Gastroesophageal sphincter (tissue), 4 donors: Measurements from ENCODE around the gene C1orf21. TPM values are rescaled to one million over a fixed set of nuclear protein-coding genes. Genes with fewer than 3 reads are reported as not detected.

Experiments used
- ATAC-seq: fragments of 150-250 bp; one replicate; pipeline ENCODE4 v1.9.1; 2016; ENCODE audit warnings: mild to moderate bottlenecking, moderate library complexity
- H3K27ac ChIP-seq, 4 donors: fragments of 200-600 bp; sonication (generic) in 3 of 4; 1 replicate in 3 of 4; 2 replicates in 1 of 4; pipeline ENCODE4 v1.5.1; 2016 to 2019
- H3K27me3 ChIP-seq: fragments of 200-600 bp; sonication (generic); one replicate; pipeline ENCODE4 v1.5.1; 2019
- H3K36me3 ChIP-seq, 2 donors: fragments of 200-600 bp; sonication (generic); one replicate each; pipeline ENCODE4 v1.5.1; 2019; ENCODE audit warnings: control low read depth in 1 of 2
- H3K4me1 ChIP-seq, 3 donors: fragments of 200-600 bp; sonication (generic); 1 replicate in 2 of 3; 2 replicates in 1 of 3; pipeline ENCODE4 v1.5.1; 2016 to 2019; ENCODE audit warnings: control low read depth in 2 of 3
- H3K4me3 ChIP-seq, 2 donors: fragments of 200-600 bp; sonication (generic); one replicate each; pipeline ENCODE4 v1.5.1; 2019; ENCODE audit warnings: mild to moderate bottlenecking in 1 of 2, moderate library complexity in 1 of 2
- H3K9me3 ChIP-seq, 3 donors: fragments of 200-600 bp; sonication (generic); one replicate each; pipeline ENCODE4 v1.5.1; 2017 to 2019; ENCODE audit warnings: control low read depth in 2 of 3
- EP300 ChIP-seq: sonication (generic); formaldehyde crosslinking; IDR thresholded peaks from one replicate; pipeline ENCODE4 v1.6.1; 2017; ENCODE audit warnings: antibody characterized with exemption, mild to moderate bottlenecking
- POLR2A ChIP-seq, 2 donors: fragments of 450-650 bp; IDR thresholded peaks; one replicate each; pipeline ENCODE4 v1.6.1; 2017; ENCODE audit warnings: antibody characterized with exemption in 2 of 2, mild to moderate bottlenecking in 2 of 2, moderate library complexity in 1 of 2
- POLR2AphosphoS5 ChIP-seq: sonication (generic); formaldehyde crosslinking; IDR thresholded peaks from one replicate; pipeline ENCODE4 v1.6.1; 2017; ENCODE audit warnings: antibody characterized with exemption
- whole genome bisulfite sequencing, 2 donors: methylation state at CpG; one replicate each; pipeline ENCODE4 v1.1.5; 2018; ENCODE audit warnings: low coverage in 1 of 2; 5-methylcytosine and 5-hydroxymethylcytosine counted together
- total RNA-seq, 4 donors: library from RNA; depleted of rRNA; stranded (reverse); fragments of >200 nt; gene quantifications; one replicate each; pipeline ENCODE4 v1.1.0, GENCODE V29; 2016
- TF ChIP-seq, protein P1 (sequence below), 4 experiments: fragments of 200-600 bp in 2 of 4; fragments of 450-650 bp in 2 of 4; sonication (generic) in 1 of 4; IDR thresholded peaks; one replicate each; pipeline ENCODE4 v1.5.1; 2017 to 2019; ENCODE audit warnings: antibody characterized with exemption in 4 of 4, mild to moderate bottlenecking in 2 of 4, moderate library complexity in 2 of 4

Gene C1orf21
- total RNA-seq, 4 donors from 2014 or later = 81.4 to 167 (median 121) TPM

DNA sequence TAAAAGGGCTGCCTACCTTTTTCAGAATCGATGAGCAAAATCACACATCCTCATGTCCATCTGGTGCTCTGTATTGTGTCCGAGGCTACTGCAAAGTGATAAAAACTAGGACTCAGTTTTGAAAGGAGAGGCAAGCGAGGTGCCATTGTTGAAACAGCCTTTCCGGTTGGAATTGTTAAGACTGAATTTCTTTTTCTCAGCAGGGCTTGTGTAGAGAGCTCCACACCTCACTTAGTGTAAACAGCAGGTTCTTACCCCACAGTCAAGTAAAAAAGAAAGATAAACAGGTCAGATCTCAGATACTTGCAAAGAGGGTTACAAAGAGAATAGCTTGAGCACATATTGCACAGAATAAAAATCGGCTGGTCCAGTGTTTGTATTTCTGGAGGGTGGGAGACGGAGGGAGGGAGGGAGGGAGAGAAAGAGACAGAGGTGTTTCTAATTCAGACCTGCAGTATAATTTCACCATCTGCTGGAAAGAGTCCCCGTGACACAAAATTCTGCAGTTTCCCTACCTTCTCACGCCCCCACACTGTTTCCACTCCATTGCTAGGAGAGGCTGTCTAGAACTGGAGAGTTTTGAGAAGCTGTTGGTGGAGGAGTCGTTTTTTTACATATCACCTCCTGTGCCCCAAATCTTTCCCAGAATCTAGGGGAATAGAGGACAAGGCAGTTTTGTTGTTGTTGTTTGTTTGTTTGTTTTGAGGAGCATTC, 285.3 kb downstream of the C1orf21 start:
- no peak for ATAC-seq
- 64 to 86% methylated on average over 4 to 8 of the region's 9 CpGs for WGBS, 2 donors
- H3K4me3 ChIP-seq = no peak overlapping the region

DNA sequence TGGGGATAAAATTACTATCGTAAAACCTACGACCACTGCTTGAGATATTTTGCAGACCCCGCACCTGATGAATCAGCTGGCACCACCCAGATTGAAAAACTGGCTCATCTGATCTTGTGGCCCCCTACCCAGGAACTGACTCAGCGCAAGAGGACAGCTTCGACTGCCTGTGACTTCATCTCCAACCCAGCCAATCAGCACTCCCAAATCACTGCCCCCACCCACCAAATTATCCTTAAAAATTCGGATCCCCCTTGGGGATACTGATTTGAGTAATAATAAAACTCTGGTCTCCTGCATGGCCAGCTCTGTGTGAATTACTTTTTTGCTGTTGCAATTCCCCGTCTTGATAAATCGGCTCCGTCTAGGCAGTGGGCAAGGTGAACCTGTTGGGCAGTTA, 286.5 kb downstream of the C1orf21 start:
- ATAC-seq = no peak
- H3K4me1 ChIP-seq = no peaks in the 10 kb centered on the region
- 73 to 84% methylated on average over 5 to 9 of the region's 9 CpGs for WGBS, 2 donors
- H3K27ac ChIP-seq = no peak overlapping the region
- no peak overlapping the region for H3K4me3 ChIP-seq
- TF ChIP-seq EP300 (no peak), POLR2AphosphoS5 (no peak), POLR2A (IDR thresholded peaks at IDR 0.05) (no peak)
- TF ChIP-seq, protein P1, sequence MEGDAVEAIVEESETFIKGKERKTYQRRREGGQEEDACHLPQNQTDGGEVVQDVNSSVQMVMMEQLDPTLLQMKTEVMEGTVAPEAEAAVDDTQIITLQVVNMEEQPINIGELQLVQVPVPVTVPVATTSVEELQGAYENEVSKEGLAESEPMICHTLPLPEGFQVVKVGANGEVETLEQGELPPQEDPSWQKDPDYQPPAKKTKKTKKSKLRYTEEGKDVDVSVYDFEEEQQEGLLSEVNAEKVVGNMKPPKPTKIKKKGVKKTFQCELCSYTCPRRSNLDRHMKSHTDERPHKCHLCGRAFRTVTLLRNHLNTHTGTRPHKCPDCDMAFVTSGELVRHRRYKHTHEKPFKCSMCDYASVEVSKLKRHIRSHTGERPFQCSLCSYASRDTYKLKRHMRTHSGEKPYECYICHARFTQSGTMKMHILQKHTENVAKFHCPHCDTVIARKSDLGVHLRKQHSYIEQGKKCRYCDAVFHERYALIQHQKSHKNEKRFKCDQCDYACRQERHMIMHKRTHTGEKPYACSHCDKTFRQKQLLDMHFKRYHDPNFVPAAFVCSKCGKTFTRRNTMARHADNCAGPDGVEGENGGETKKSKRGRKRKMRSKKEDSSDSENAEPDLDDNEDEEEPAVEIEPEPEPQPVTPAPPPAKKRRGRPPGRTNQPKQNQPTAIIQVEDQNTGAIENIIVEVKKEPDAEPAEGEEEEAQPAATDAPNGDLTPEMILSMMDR (IDR thresholded peaks at IDR 0.05) = no peak
- no peaks in the 10 kb centered on the region for H3K36me3 ChIP-seq
- H3K27me3 ChIP-seq = no peaks in the 10 kb centered on the region
- H3K9me3 ChIP-seq = no peaks in the 10 kb centered on the region

More for the DNA sequence above, 285.3 kb downstream of the C1orf21 start:
- TF ChIP-seq POLR2AphosphoS5 = no peak
- TF ChIP-seq, protein P1 (IDR thresholded peaks at IDR 0.05) = no peak
- TF ChIP-seq EP300 = no peak
- TF ChIP-seq POLR2A (IDR thresholded peaks at IDR 0.05) = no peak
- no peaks in the 10 kb centered on the region for H3K4me1 ChIP-seq
- no peaks in the 10 kb centered on the region for H3K9me3 ChIP-seq
- H3K27ac ChIP-seq = no peak overlapping the region
- no peaks in the 10 kb centered on the region for H3K36me3 ChIP-seq
- no peaks in the 10 kb centered on the region for H3K27me3 ChIP-seq

DNA sequence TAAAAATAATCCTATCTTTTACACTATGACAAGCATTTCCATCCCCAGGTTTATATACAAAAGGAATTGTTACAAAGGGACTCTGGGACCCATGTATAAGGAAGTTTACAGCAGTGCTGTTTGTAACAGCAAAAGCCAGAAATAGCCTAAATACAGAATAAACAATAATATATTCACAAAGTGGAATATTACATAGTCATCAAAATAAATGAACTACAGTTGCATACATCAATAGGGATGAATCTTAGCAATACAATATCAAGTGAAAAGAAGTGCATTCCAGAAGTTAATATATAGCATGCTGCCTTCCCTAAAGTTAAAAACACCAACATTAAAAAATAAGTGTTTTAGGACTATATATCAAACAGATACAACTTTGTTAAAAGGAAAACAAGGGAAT, 290.5 kb downstream of the C1orf21 start:
- Histone ChIP-seq H3K36me3 (no peaks in the 10 kb centered on the region), H3K27me3 (no peaks in the 10 kb centered on the region), H3K27ac (no peak overlapping the region), H3K9me3 (peaks cover 0 to 14% (median 0%) of the 10 kb centered on the region in 3 donors), H3K4me1 (no peaks in the 10 kb centered on the region), H3K4me3 (no peak overlapping the region)
- TF ChIP-seq EP300 = no peak
- TF ChIP-seq POLR2A (IDR thresholded peaks at IDR 0.05) = no peak
- TF ChIP-seq POLR2AphosphoS5 = no peak
- TF ChIP-seq, protein P1 (IDR thresholded peaks at IDR 0.05) = no peak
- no peak for ATAC-seq
